Activated CD8-positive, alpha-beta memory T cell treated with anti-CD3 and anti-CD28 coated beads for 36 hours (primary cell): ENCODE data around the gene CTSW. TPM values are rescaled to one million over a fixed set of nuclear protein-coding genes. Genes with fewer than 3 reads are reported as not detected.

Experiments used
- CTCF ChIA-PET: fragments of 350-600 bp; sonication (Branson Sonifier 250); formaldehyde crosslinking; loops from one replicate; lab custom pipeline; 2021; ENCODE audit warnings: antibody characterized with exemption; lab: Charles Lee
- POLR2A ChIA-PET: fragments of 350-600 bp; sonication (Branson Sonifier 250); formaldehyde crosslinking; loops from one replicate; lab custom pipeline; 2021; ENCODE audit warnings: antibody characterized with exemption; lab: Charles Lee
- total RNA-seq, 2 experiments: library from RNA; stranded (reverse); gene quantifications; one replicate each; pipeline ENCODE4 v1.2.3, GENCODE V29; 2021

CTSW gene
- total RNA-seq, 2 experiments from 2014 or later = 48.9 to 51.7 TPM

DNA sequence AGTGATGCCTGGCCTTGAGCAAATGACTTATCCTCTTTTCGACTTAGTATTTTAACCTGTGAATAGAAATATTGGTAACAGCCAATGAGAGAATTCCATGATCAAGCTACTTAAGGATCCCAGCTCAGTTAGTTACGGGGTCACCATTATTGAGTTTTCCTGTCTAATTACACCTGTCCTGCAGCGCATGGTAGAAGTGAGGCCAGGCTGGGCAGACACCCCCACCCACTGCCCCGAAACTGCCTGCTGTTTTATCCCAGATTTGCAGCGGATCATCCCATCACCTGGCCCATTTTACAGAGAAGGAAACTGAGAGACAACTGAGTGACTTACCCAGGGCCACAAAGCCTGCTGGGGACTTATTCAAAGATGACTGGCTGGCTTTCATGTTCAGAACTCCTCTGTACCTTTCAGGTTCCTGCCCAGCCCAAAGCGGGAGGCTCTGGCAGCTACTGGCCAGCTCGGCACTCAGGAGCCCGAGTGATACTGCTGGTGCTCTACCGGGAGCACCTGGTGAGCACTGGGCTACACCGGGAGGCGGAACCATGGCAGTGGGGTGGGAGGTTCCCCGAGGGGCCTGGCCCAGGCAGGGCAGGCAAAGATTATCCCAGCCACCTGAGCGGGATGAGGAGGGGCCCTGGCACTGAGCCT, 18.0 kb upstream of the CTSW start:
- POLR2A ChIA-PET = interaction anchor here (0.5 to 2.3 kb wide), 8 partner anchors 8 to 337 kb away, joined by 3 to 18 read pairs (median 3); partner anchors contain the start of genes FIBP, PCNX3 and SCYL1
- CTCF ChIA-PET = interaction anchor here (1.2 to 8.1 kb wide), 4 partner anchors 9 to 26 kb away, joined by 3 to 163 read pairs (median 36); partner anchors contain the start of genes CCDC85B and FIBP

DNA sequence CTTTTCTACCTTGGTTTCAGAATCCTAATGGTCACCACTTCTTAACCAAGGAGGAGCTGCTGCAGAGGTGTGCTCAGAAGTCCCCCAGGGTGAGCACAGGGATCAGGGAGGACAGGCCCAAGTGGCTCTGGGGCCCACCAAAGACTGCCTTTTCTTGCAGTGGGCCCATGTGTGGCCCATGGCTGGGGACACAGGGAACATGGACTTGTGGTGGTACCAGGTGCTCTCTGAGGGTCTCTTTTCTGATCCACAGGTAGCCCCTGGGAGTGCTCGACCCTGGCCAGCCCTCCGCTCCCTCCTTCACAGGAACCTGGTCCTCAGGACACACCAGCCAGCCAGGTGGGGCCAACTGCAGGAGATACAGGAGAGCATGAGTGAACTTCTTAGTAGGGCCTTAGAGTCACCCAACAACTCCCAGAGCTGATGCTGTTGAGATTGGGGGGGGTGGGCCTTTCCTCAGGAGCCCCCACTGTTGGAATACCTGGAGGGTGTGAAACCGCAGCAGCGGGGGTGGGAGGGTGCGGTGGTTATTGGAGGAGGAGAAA, 17.4 kb upstream of the CTSW start:
- POLR2A ChIA-PET = interaction anchor here (0.9 kb wide), 2 partner anchors 9 to 31 kb away, joined by 3 read pairs; no protein-coding TSS in a partner anchor
- CTCF ChIA-PET = interaction anchor here (3.6 to 8.1 kb wide), 3 partner anchors 8 to 25 kb away, joined by 27 to 163 read pairs (median 44); partner anchors contain the start of genes CCDC85B and FIBP

DNA sequence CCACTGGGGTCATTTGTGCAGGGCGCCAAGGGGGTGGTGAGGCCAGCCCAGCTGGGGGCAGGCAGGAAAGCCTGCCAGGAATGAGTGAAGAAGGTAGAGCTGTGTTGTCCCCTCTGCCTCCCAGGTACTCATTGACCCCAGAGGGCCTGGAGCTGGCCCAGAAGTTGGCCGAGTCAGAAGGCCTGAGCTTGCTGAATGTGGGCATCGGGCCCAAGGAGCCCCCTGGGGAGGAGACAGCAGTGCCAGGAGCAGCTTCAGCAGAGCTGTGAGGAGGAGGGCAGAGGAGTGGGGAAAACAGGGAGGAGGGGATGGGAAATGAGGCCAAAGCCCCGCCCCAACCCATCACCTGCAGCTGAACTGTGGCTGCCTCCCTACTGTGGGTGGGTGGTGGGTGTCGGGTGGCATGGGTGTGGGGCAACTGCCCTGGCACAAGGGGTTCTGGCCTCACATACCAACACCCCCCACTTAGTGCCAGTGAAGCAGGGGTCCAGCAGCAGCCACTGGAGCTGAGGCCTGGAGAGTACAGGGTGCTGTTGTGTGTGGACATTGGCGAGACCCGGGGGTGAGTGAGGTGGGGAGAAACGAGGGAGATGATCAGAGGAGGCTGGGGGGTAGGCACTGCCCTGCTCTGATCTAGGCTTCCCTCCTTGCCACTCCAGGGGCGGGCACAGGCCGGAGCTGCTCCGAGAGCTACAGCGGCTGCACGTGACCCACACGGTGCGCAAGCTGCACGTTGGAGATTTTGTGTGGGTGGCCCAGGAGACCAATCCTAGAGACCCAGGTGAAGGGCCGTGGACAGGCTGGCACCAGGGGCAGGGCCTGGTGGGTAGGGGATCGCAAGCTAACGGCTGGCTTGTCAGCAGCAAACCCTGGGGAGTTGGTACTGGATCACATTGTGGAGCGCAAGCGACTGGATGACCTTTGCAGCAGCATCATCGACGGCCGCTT, 16.4 kb upstream of the CTSW start:
- ChIA-PET CTCF (interaction anchor here (4.8 to 8.1 kb wide), 2 partner anchors 11 to 24 kb away, joined by 27 to 163 read pairs; partner anchors contain the start of genes CCDC85B and FIBP), POLR2A (interaction anchor here (0.9 kb wide), 1 partner anchor 30 kb away, joined by 3 read pairs; no protein-coding TSS in a partner anchor)

- ChIA-PET POLR2A (no interaction called here), CTCF (interaction anchor here (0.7 to 8.1 kb wide), 3 partner anchors 21 to 24 kb away, joined by 3 to 163 read pairs (median 11); partner anchors contain the start of genes CCDC85B and FIBP)
These were observed 15.5 kb upstream of the CTSW start for GRCh38 chr11:65863889-65864705.

GRCh38 chr11:65864706-65865471, 14.7 kb upstream of the CTSW start:
- ChIA-PET CTCF (interaction anchor here (0.7 to 3.2 kb wide), 2 partner anchors 20 to 23 kb away, joined by 3 to 11 read pairs; partner anchors contain the start of gene FIBP), POLR2A (interaction anchor here (2.2 kb wide), 1 partner anchor 20 kb away, joined by 7 read pairs; no protein-coding TSS in a partner anchor)

DNA sequence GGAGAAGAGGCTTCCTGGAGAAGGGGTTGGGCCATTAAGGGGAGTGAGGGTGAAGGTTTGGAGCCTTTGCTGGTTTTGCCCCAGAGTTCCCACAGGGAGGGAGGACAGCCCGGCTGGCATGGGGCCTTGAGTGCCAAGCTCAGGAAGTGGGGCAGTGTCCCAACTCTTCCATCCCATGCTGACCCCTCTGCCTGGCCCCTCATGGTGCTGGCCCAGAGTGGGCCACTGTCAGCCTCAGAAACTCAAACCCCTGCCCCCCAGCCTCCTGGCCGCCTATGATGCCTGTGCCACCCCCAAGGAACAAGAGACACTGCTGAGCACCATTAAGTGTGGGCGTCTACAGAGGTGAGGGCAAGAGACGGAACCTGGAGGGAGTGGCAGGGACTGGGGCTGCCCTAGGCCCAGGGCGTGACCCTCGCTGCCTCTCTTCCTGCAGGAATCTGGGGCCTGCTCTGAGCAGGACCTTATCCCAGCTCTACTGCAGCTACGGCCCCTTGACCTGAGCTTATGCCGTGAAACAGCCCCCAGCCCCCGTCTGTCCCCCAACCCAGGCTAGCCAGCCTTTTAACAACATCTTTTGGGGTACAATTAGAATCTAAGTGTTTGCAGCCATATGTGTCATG, 14.0 kb upstream of the CTSW start:
- CTCF ChIA-PET = interaction anchor here (1.4 to 3.2 kb wide), 3 partner anchors 19 to 86 kb away, joined by 4 to 11 read pairs (median 5); partner anchors contain the start of gene FIBP
- POLR2A ChIA-PET = interaction anchor here (0.7 to 2.2 kb wide), 2 partner anchors 19 to 25 kb away, joined by 4 to 7 read pairs; partner anchors contain the start of gene CCDC85B

- ChIA-PET CTCF (interaction anchor here (1.4 to 3.2 kb wide), 3 partner anchors 18 to 87 kb away, joined by 4 to 11 read pairs (median 5); partner anchors contain the start of gene FIBP), POLR2A (interaction anchor here (0.7 to 2.2 kb wide), 2 partner anchors 18 to 24 kb away, joined by 4 to 7 read pairs; partner anchors contain the start of gene CCDC85B)
These were observed 12.9 kb upstream of the CTSW start for GRCh38 chr11:65866509-65867283.

- POLR2A ChIA-PET = interaction anchor here (0.6 to 2.9 kb wide), 3 partner anchors 7 to 301 kb away, joined by 5 to 18 read pairs (median 7); partner anchors contain the start of gene MUS81
- CTCF ChIA-PET = interaction anchor here (1.4 to 5.2 kb wide), 4 partner anchors 17 to 88 kb away, joined by 4 to 39 read pairs (median 6); partner anchors contain the start of genes CCDC85B and FIBP
These were observed 12.2 kb upstream of the CTSW start for GRCh38 chr11:65867284-65868071.

GRCh38 chr11:65868076-65868667, 11.5 kb upstream of the CTSW start:
- CTCF ChIA-PET = interaction anchor here (1.6 to 5.2 kb wide), 2 partner anchors 17 to 22 kb away, joined by 6 to 39 read pairs; partner anchors contain the start of gene CCDC85B
- POLR2A ChIA-PET = interaction anchor here (2.9 to 4.0 kb wide), 2 partner anchors 8 to 17 kb away, joined by 18 to 25 read pairs; partner anchors contain the start of gene MUS81

DNA sequence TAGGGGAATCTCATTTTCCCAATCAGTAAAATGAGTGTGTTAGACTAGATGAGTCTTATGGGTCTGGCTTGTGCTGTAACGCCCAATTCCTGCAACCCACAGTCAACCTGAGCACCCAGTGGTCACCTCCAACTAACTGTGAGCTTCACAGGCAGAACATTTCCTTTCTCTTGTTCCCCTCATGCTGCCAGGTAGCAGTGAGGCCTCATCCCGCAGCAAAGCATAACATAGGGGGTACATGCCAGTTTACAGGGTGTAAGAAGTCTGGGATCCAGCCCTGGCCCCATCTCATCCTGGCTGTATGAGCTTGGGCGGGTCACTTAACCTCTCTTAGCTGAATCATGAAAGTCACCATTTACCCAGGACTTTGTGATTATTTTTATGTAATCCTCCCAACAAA, 10.7 kb upstream of the CTSW start:
- POLR2A ChIA-PET = interaction anchor here (0.8 to 4.0 kb wide), 3 partner anchors 9 to 16 kb away, joined by 3 to 25 read pairs (median 18); partner anchors contain the start of gene MUS81
- CTCF ChIA-PET = interaction anchor here (0.6 to 5.2 kb wide), 4 partner anchors 8 to 21 kb away, joined by 3 to 44 read pairs (median 22); partner anchors contain the start of genes CCDC85B, FIBP and MUS81

- ChIA-PET POLR2A (interaction anchor here (0.8 to 4.0 kb wide), 3 partner anchors 10 to 15 kb away, joined by 3 to 25 read pairs (median 18); partner anchors contain the start of gene MUS81), CTCF (interaction anchor here (0.6 to 5.2 kb wide), 4 partner anchors 9 to 21 kb away, joined by 3 to 44 read pairs (median 23); partner anchors contain the start of genes CCDC85B, FIBP and MUS81)
These were observed 9.9 kb upstream of the CTSW start for GRCh38 chr11:65869643-65870306.

DNA sequence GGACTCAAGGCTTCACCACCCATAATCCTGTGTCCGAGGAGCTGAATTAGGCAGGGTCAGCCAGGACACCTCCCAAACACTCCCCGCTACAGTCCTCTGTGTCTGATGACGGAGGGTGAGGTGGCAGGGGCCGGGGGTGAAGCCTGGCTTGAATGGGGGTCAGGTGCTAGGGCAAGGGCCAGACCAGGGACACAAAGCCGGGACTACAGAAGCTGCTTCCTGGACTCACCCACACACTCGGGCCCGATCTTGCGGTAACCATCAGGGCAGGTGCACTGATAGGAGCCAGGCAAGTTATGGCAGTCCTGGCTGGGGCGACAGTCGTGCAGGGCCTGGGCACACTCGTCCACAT, 9.4 kb upstream of the CTSW start:
- ChIA-PET POLR2A (interaction anchor here (1.2 to 4.0 kb wide), 3 partner anchors 8 to 15 kb away, joined by 3 to 25 read pairs (median 18); partner anchors contain the start of gene MUS81), CTCF (interaction anchor here (2.0 to 5.2 kb wide), 3 partner anchors 10 to 20 kb away, joined by 7 to 44 read pairs (median 39); partner anchors contain the start of genes CCDC85B and MUS81)
